Astrocyte (in vitro differentiated cells and primary cell): Measurements from ENCODE around the gene USH1C.

Experiments
- EZH2 ChIP-seq: IDR thresholded peaks from 2 replicates; pipeline ENCODE4 v1.6.1; 2012; ENCODE audit warnings: mild to moderate bottlenecking, low read length, inconsistent platforms; ENCODE audit not compliant: insufficient read depth
- TF ChIP-seq, protein P1 (sequence below): IDR thresholded peaks from 2 replicates; pipeline ENCODE4 v1.5.1; 2011; ENCODE audit warnings: low read depth, mild to moderate bottlenecking, inconsistent platforms, low read length, moderate library complexity; ENCODE audit not compliant: insufficient read depth

- TF ChIP-seq, protein P1, sequence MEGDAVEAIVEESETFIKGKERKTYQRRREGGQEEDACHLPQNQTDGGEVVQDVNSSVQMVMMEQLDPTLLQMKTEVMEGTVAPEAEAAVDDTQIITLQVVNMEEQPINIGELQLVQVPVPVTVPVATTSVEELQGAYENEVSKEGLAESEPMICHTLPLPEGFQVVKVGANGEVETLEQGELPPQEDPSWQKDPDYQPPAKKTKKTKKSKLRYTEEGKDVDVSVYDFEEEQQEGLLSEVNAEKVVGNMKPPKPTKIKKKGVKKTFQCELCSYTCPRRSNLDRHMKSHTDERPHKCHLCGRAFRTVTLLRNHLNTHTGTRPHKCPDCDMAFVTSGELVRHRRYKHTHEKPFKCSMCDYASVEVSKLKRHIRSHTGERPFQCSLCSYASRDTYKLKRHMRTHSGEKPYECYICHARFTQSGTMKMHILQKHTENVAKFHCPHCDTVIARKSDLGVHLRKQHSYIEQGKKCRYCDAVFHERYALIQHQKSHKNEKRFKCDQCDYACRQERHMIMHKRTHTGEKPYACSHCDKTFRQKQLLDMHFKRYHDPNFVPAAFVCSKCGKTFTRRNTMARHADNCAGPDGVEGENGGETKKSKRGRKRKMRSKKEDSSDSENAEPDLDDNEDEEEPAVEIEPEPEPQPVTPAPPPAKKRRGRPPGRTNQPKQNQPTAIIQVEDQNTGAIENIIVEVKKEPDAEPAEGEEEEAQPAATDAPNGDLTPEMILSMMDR, result no peak
- no peak for TF ChIP-seq EZH2
Measured at GRCh38 chr11:17551347-17552040, 7.3 kb upstream of the USH1C start.
